AG04450 (cell line): ENCODE measurements around the gene KANK2. TPM values are rescaled to one million over a fixed set of nuclear protein-coding genes. Genes with fewer than 3 reads are reported as not detected.
"Not testable (repeated sequence)": the region's sequence is repeated elsewhere in the genome, so short reads cannot be mapped to it uniquely, and the experiment has no call there.

Source experiments
- CTCF ChIA-PET: fragments of 300-600, 350-600 bp; formaldehyde crosslinking; extraction: SDS; loops from one replicate; lab custom pipeline; 2022; ENCODE audit warnings: antibody characterized with exemption, inconsistent platforms; lab: Charles Lee
- POLR2A ChIA-PET: fragments of 350-600 bp; formaldehyde crosslinking; extraction: SDS; loops from one replicate; lab custom pipeline; 2021; ENCODE audit warnings: antibody characterized with exemption, inconsistent platforms; lab: Yijun Ruan, JAX
- DNase-seq: peaks from one replicate; pipeline ENCODE4 v3.0.0-alpha.2; 2011; ENCODE audit warnings: low read depth, low spot score
- H3K27ac ChIP-seq: one replicate; pipeline ENCODE4 v1.5.1; 2012; ENCODE audit warnings: low read depth, low read length, control low read depth
- H3K27me3 ChIP-seq: one replicate; pipeline ENCODE4 v1.6.0; 2012; ENCODE audit warnings: low read length; ENCODE audit not compliant: control insufficient read depth, insufficient read depth
- H3K4me3 ChIP-seq: 2 replicates; pipeline ENCODE4 v1.5.1; 2011; ENCODE audit warnings: mild to moderate bottlenecking, low read depth, low read length, control low read depth
- H3K9me3 ChIP-seq: 2 replicates; pipeline ENCODE4 v1.5.1; 2012; ENCODE audit warnings: low read length; ENCODE audit not compliant: control insufficient read depth, insufficient read depth
- CTCF ChIP-seq: IDR thresholded peaks from 2 replicates; pipeline ENCODE4 v1.5.1; 2011; ENCODE audit warnings: low read depth, low read length, control low read depth, inconsistent platforms
- polyA plus RNA-seq: library from polyadenylated mRNA; depleted of rRNA; stranded (reverse); fragments of >200 nt; gene quantifications from 2 replicates; pipeline ENCODE4 v1.2.3, GENCODE V29; 2011

The KANK2 gene
- polyA plus RNA-seq, 1 experiment, result 83.2 TPM

GRCh38 chr19:11127905-11128304 lies 69.4 kb downstream of the KANK2 start:
- ChIA-PET POLR2A (no interaction called here), CTCF (interaction anchor here (3.9 kb wide), 1 partner anchor 186 kb away, joined by 11 read pairs; no protein-coding TSS in a partner anchor)
- Histone ChIP-seq H3K9me3 (no peaks in the 10 kb centered on the region), H3K4me3 (no peak overlapping the region), H3K27ac (peak overlapping the region; percentile 21), H3K27me3 (no peaks in the 10 kb centered on the region)
- DNase-seq, result no peak
- no peak for TF ChIP-seq CTCF

GRCh38 chr19:11125994-11126685 lies 71.2 kb downstream of the KANK2 start:
- H3K27ac ChIP-seq, result no peak overlapping the region
- CTCF ChIA-PET, result interaction anchor here (0.6 to 3.9 kb wide), 48 partner anchors 9 to 1611 kb away, joined by 3 to 49 read pairs (median 4); partner anchors contain the start of genes GET3, KANK2, LDLR and SPC24
- no peak overlapping the region for H3K4me3 ChIP-seq
- H3K27me3 ChIP-seq, result no peaks in the 10 kb centered on the region
- H3K9me3 ChIP-seq, result no peaks in the 10 kb centered on the region
- peak; percentile 34 for DNase-seq
- peak; percentile 83 for TF ChIP-seq CTCF
- POLR2A ChIA-PET, result interaction anchor here (0.8 to 1.1 kb wide), 2 partner anchors 63 to 407 kb away, joined by 4 to 8 read pairs; no protein-coding TSS in a partner anchor

- CTCF ChIA-PET, result interaction anchor here (3.0 kb wide), 1 partner anchor 80 kb away, joined by 49 read pairs; no protein-coding TSS in a partner anchor
- H3K27me3 ChIP-seq, H3K27ac ChIP-seq, POLR2A ChIA-PET, H3K9me3 ChIP-seq, DNase-seq, H3K4me3 ChIP-seq: not testable (repeated sequence)
Observed at GRCh38 chr19:11124157-11124556, 73.2 kb downstream of the KANK2 start.

- POLR2A ChIA-PET, result no interaction called here
- Histone ChIP-seq H3K27me3 (no peaks in the 10 kb centered on the region), H3K4me3 (no peak overlapping the region), H3K27ac (no peak overlapping the region), H3K9me3 (no peaks in the 10 kb centered on the region; the same call in 1 of the 2 replicates)
- no peak for TF ChIP-seq CTCF
- CTCF ChIA-PET, result no interaction called here
- no peak for DNase-seq
Observed at GRCh38 chr19:11123114-11123513, 74.2 kb downstream of the KANK2 start.

GRCh38 chr19:11121963-11122362 lies 75.4 kb downstream of the KANK2 start:
- H3K4me3 ChIP-seq, H3K27ac ChIP-seq, DNase-seq, H3K9me3 ChIP-seq, H3K27me3 ChIP-seq, POLR2A ChIA-PET: not testable (repeated sequence)
- CTCF ChIA-PET, result interaction anchor here (0.6 kb wide), 1 partner anchor 134 kb away, joined by 5 read pairs; no protein-coding TSS in a partner anchor

- H3K4me3 ChIP-seq, result no peak overlapping the region
- ChIA-PET POLR2A (no interaction called here), CTCF (interaction anchor here (2.4 kb wide), 1 partner anchor 10 kb away, joined by 10 read pairs; no protein-coding TSS in a partner anchor)
- no peak for DNase-seq
- H3K27me3 ChIP-seq, result no peaks in the 10 kb centered on the region
- no peak for TF ChIP-seq CTCF
- no peaks in the 10 kb centered on the region; the same call in 1 of the 2 replicates for H3K9me3 ChIP-seq
- no peak overlapping the region for H3K27ac ChIP-seq
Observed at GRCh38 chr19:11116507-11116906, 80.8 kb downstream of the KANK2 start.
